HG03575 (cell line): ENCODE measurements around the gene MRM3.
"Not testable (repeated sequence)": the region's sequence is repeated elsewhere in the genome, so short reads cannot be mapped to it uniquely, and the experiment has no call there.

Experiments used
- ATAC-seq: cut with Tn5 transposase; IDR thresholded peaks from one replicate; pipeline ENCODE4 v1.9.1; 2021; ENCODE audit not compliant: unreplicated experiment, insufficient number of reproducible peaks, low FRiP score; ENCODE audit errors: extremely low read depth

MRM3 gene

DNA sequence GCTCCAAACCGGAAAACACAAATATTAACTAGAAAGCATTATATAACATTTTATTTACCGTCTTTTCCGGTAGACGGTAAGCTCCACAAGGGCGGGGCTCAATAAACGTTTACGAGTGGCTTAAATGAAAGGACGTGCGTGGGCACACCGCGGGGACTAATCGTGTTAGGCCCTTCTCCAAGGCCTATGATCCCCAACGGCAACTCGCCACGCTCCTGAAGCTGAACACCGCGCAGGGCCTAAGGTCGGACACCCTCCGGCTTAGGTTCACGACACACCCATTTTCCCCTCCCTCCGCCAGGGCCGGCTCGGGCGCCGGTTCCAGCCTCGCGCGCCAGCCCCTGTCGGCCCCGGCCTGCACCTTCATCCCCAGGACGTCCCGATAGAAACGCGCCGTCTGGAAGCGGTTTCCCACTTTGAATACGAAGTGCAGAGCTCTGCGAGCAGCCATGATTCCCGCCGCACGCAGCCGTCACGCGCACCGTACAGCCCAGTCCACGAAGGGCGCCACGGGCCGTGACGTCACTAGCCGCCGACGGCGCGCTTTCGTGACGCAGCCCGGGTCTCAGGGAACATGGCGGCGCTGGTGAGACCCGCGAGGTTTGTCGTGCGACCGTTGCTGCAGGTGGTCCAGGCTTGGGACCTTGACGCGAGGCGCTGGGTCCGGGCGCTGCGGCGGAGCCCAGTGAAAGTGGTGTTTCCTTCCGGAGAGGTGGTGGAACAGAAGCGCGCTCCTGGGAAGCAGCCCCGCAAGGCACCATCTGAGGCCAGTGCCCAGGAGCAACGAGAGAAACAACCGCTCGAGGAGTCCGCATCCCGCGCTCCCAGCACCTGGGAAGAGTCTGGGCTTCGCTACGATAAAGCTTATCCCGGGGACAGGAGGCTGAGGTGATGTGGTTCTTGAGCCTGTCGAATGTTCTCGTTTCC lies at the start of gene MRM3, which contains the start of gene GLOD4:
TSS of gene MRM3 (plus strand) at position 549 of the 927 bp plus-strand sequence. CDS start at position 575, 26 bp downstream.
TSS of gene GLOD4 (minus strand) at position 476 of the 927 bp plus-strand sequence. CDS start at position 451, 25 bp downstream.
- ATAC-seq: no peak

- ATAC-seq: no peak
These were observed 49.0 kb upstream of the MRM3 start for GRCh38 chr17:732902-733720.

GRCh38 chr17:733743-734142 lies 48.4 kb upstream of the MRM3 start:
- no peak for ATAC-seq

DNA sequence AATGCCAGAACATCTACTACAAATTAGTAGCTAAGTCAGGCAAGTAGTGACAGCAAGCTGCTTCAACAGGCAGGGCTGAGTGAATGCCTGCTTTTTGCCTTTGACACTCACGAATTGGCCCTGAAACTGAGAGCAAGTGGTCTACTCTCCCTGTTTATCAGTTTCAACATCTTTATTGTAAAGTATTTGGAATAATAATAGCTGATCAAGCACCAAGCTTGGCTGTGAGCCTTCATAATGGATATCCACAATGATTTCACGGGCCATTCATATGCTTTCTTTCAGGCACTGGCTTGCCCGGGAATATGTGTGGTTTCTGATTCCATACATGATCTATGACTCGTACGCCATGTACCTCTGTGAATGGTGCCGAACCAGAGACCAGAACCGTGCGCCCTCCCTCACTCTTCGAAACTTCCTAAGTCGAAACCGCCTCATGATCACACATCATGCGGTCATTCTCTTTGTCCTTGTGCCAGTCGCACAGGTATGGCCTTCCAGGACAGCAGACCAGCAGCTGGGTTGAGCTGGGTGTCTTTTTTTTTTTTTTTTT lies 44.5 kb upstream of the MRM3 start:
- no peak for ATAC-seq

- ATAC-seq: no peak
These were observed 41.7 kb upstream of the MRM3 start for GRCh38 chr17:740240-741017.

GRCh38 chr17:742147-742793 lies 39.9 kb upstream of the MRM3 start:
- ATAC-seq: no peak

DNA sequence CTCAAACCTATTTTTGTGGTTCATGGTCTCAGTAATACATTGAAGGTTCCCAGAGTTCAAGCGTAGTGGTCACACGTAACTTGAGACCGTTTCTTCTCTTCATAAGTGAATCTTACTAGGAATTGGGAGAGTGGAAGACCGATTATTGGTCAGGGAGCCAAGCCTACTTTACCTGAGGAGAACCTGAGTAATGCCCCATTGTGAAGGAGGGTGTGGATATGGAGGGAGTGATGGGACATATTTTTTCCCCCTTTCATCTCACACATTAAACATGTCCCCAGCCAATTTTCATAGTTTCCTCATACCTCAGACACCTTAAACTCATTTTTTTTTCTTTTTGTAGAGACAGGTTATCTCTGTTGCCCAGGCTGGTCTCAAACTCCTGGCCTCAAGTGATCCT lies 39.0 kb upstream of the MRM3 start:
- no peak for ATAC-seq

DNA sequence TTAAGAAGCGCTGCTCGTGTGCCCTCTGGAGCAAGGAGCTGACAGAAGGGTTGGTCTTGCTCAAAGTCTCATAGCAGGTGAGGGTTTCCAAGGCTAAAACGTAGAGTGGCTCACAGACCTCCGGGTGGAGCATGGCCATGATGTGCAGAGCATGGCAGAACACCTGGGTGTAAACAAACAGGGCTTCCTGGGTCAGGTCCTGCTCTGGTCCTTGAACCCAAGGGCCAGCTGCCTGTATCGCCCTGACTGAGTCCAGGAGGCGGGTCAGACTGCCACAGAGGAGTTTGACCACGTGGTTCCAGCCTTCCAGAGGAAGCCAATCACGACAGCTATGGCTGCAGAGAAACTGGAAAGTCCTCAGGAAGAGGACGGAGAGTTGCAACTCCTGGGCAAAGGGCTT lies 37.2 kb upstream of the MRM3 start:
- no peak for ATAC-seq

DNA sequence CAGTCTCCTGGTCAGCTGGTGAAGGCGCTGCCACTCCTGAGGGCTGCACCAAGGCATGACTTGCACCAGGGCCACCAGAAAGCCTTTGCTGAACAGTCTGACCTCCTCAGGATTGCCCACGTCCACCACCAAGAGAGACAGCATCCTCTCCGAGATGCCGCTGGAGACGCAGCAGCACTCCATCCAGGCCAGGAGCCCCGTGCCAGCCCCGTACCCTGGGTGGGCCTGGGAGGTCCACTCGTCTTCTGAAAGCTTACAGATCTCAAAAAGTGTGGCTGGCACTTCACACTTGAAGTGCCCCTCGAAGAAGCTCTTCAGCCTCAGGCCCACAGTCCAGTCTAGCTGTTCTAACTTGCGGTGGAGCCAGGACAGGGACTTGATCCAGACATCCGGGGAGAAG lies 36.7 kb upstream of the MRM3 start:
- ATAC-seq: no peak

- ATAC-seq: no peak
These were observed 36.0 kb upstream of the MRM3 start for GRCh38 chr17:746181-746580.

- ATAC-seq: no peak
These were observed 35.1 kb upstream of the MRM3 start for GRCh38 chr17:746783-747629.

DNA sequence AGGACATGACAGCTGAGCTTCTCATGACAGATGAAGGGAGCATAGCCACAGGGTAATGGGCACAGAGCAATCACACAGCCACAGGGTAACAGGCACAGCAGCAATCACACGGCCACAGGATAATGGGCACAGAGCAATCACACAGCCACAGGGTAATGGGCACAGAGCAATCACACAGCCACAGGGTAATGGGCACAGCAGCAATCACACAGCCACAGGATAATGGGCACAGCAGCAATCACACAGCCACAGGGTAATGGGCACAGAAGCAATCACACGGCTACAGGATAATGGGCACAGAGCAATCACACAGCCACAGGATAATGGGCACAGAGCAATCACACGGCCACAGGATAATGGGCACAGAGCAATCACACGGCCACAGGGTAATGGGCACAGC lies 33.5 kb upstream of the MRM3 start:
- not testable (repeated sequence) for ATAC-seq

- not testable (repeated sequence) for ATAC-seq
These were observed 32.8 kb upstream of the MRM3 start for GRCh38 chr17:749359-749758.

- no peak for ATAC-seq
These were observed 31.6 kb upstream of the MRM3 start for GRCh38 chr17:750431-751037.

DNA sequence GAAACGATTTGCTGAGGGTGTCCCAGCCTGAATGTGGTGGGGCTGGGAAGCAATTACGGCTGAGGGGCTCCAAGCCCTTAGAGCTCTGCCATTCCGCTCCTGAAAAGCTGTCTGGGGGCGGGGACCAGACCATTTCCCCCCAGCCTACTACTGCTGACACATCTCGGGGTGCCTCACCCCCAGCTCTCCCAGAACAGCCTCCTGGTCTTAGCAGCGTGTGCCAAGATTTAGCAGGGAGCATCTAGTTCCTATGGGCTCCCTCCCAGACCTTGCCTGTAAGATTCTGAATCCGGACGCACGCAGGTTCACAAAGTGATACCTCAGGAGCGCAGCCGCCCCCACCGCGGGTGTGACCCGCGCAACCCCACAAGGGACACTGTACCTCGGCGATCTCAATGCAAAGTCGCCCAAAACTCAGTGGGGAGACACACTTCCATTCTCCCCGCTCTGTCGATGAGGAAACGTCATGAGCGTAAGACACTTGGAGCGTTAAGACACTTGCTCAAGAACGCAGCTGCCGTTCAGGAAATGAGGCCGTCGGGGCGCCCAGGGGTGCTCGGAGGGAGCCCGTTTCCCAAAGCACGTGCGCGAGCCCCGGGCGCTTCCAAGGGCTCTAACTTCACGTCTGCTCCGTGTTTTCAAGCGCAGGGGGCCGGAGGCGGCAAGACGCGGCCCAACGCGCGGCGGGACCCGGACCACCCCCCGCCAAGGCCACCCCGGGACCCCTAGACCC lies 30.7 kb upstream of the MRM3 start:
- no peak for ATAC-seq

GRCh38 chr17:752002-752619 lies 30.0 kb upstream of the MRM3 start, which contains the start of gene GEMIN4:
TSS of gene GEMIN4 (minus strand) at chr17:752264. CDS start at chr17:752142, 122 bp downstream.
- no peak for ATAC-seq
